ENCODE measurements around the gene SMPDL3A. TPM values are rescaled to one million over a fixed set of nuclear protein-coding genes. Genes with fewer than 3 reads are reported as not detected.

SMPDL3A gene
- total and polyA plus RNA-seq, 2 of the 8 experiments (the other 6 are each of a cell fraction or from before 2014, with no cell fraction given): 3.5 to 3.9 TPM

DNA sequence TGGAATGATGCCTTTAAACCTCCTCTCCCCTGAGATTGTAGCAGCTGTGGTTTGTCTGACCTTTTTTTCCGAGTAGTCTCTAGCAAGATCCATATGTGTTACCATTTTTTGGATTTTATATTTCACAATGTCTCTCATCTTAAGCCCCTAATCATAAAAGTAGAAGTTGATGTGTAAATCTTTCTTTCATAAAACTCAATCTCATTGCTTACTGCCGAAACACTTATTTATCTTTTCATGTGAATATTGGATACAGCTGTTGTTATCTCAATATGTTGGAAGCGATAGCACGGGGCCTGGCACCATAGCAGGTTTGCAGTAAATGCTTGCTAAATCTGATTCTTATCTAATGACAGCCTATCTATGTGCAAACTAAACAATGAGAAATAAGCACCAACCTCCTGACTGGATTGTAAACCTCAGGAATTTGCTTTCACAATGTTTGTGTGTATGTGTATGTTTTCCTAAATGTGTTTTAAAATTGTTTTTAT is 14.2 kb downstream of the SMPDL3A start (continued):
- TF ChIP-seq, protein P1, sequence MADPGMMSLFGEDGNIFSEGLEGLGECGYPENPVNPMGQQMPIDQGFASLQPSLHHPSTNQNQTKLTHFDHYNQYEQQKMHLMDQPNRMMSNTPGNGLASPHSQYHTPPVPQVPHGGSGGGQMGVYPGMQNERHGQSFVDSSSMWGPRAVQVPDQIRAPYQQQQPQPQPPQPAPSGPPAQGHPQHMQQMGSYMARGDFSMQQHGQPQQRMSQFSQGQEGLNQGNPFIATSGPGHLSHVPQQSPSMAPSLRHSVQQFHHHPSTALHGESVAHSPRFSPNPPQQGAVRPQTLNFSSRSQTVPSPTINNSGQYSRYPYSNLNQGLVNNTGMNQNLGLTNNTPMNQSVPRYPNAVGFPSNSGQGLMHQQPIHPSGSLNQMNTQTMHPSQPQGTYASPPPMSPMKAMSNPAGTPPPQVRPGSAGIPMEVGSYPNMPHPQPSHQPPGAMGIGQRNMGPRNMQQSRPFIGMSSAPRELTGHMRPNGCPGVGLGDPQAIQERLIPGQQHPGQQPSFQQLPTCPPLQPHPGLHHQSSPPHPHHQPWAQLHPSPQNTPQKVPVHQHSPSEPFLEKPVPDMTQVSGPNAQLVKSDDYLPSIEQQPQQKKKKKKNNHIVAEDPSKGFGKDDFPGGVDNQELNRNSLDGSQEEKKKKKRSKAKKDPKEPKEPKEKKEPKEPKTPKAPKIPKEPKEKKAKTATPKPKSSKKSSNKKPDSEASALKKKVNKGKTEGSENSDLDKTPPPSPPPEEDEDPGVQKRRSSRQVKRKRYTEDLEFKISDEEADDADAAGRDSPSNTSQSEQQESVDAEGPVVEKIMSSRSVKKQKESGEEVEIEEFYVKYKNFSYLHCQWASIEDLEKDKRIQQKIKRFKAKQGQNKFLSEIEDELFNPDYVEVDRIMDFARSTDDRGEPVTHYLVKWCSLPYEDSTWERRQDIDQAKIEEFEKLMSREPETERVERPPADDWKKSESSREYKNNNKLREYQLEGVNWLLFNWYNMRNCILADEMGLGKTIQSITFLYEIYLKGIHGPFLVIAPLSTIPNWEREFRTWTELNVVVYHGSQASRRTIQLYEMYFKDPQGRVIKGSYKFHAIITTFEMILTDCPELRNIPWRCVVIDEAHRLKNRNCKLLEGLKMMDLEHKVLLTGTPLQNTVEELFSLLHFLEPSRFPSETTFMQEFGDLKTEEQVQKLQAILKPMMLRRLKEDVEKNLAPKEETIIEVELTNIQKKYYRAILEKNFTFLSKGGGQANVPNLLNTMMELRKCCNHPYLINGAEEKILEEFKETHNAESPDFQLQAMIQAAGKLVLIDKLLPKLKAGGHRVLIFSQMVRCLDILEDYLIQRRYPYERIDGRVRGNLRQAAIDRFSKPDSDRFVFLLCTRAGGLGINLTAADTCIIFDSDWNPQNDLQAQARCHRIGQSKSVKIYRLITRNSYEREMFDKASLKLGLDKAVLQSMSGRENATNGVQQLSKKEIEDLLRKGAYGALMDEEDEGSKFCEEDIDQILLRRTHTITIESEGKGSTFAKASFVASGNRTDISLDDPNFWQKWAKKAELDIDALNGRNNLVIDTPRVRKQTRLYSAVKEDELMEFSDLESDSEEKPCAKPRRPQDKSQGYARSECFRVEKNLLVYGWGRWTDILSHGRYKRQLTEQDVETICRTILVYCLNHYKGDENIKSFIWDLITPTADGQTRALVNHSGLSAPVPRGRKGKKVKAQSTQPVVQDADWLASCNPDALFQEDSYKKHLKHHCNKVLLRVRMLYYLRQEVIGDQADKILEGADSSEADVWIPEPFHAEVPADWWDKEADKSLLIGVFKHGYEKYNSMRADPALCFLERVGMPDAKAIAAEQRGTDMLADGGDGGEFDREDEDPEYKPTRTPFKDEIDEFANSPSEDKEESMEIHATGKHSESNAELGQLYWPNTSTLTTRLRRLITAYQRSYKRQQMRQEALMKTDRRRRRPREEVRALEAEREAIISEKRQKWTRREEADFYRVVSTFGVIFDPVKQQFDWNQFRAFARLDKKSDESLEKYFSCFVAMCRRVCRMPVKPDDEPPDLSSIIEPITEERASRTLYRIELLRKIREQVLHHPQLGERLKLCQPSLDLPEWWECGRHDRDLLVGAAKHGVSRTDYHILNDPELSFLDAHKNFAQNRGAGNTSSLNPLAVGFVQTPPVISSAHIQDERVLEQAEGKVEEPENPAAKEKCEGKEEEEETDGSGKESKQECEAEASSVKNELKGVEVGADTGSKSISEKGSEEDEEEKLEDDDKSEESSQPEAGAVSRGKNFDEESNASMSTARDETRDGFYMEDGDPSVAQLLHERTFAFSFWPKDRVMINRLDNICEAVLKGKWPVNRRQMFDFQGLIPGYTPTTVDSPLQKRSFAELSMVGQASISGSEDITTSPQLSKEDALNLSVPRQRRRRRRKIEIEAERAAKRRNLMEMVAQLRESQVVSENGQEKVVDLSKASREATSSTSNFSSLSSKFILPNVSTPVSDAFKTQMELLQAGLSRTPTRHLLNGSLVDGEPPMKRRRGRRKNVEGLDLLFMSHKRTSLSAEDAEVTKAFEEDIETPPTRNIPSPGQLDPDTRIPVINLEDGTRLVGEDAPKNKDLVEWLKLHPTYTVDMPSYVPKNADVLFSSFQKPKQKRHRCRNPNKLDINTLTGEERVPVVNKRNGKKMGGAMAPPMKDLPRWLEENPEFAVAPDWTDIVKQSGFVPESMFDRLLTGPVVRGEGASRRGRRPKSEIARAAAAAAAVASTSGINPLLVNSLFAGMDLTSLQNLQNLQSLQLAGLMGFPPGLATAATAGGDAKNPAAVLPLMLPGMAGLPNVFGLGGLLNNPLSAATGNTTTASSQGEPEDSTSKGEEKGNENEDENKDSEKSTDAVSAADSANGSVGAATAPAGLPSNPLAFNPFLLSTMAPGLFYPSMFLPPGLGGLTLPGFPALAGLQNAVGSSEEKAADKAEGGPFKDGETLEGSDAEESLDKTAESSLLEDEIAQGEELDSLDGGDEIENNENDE (IDR thresholded peaks at IDR 0.05; ENCODE audit: insufficient replicate concordance, low read length): no peak
- TF ChIP-seq, protein P2, sequence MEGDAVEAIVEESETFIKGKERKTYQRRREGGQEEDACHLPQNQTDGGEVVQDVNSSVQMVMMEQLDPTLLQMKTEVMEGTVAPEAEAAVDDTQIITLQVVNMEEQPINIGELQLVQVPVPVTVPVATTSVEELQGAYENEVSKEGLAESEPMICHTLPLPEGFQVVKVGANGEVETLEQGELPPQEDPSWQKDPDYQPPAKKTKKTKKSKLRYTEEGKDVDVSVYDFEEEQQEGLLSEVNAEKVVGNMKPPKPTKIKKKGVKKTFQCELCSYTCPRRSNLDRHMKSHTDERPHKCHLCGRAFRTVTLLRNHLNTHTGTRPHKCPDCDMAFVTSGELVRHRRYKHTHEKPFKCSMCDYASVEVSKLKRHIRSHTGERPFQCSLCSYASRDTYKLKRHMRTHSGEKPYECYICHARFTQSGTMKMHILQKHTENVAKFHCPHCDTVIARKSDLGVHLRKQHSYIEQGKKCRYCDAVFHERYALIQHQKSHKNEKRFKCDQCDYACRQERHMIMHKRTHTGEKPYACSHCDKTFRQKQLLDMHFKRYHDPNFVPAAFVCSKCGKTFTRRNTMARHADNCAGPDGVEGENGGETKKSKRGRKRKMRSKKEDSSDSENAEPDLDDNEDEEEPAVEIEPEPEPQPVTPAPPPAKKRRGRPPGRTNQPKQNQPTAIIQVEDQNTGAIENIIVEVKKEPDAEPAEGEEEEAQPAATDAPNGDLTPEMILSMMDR (IDR thresholded peaks at IDR 0.05; ENCODE audit: control extremely low read depth in 1 of 3, insufficient read depth in 1 of 3, low read depth in 1 of 3, low read length in 3 of 3): no peak
- TF ChIP-seq SAP30 (IDR thresholded peaks at IDR 0.05; ENCODE audit: insufficient read depth, insufficient replicate concordance, low read length): no peak
- TF ChIP-seq SP4 (IDR thresholded peaks at IDR 0.05; ENCODE audit: low read length): no peak
- no peak for TF ChIP-seq TEAD4 (IDR thresholded peaks at IDR 0.05; ENCODE audit: low read depth, low read length)
- TF ChIP-seq EGR1 (IDR thresholded peaks at IDR 0.05; ENCODE audit: borderline replicate concordance, low read depth, low read length): no peak
- TF ChIP-seq TCF12 (IDR thresholded peaks at IDR 0.05; ENCODE audit: low read depth, low read length): no peak
- no peak for TF ChIP-seq CHD1 (IDR thresholded peaks at IDR 0.05; ENCODE audit: low read depth, low read length)
- no peak for TF ChIP-seq NANOG (IDR thresholded peaks at IDR 0.05; ENCODE audit: insufficient read depth, low read depth, low read length, poor library complexity, severe bottlenecking)

Measured in H1 (cell line).